Natural killer cell treated with Interleukin-12 subunit alpha and Interleukin-12 subunit beta and Interleukin-15 and Interleukin-18, amount 100 ng/mL, for 72 hours (primary cell): ENCODE data around the gene PLCB2. TPM values are rescaled to one million over a fixed set of nuclear protein-coding genes. Genes with fewer than 3 reads are reported as not detected.

ENCODE experiments used
- ATAC-seq, 2 donors: fragments of 150-1000 bp; cut with Tn5 transposase in 1 of 2; sonication (Bioruptor Pico), chemical (Tn5 transposase) in 1 of 2; 2 replicates each; pipeline ENCODE4 v1.10.0; 2021
- DNase-seq: peaks from one replicate; pipeline ENCODE4 v3.0.0; 2022; ENCODE audit warnings: low spot score
- H3K27ac Mint-ChIP-seq, 2 donors: 1 replicate in 1 of 2; 2 replicates in 1 of 2; pipeline ENCODE4 v1.8.0; 2022; ENCODE audit warnings: mixed read lengths in 2 of 2, mild to moderate bottlenecking in 1 of 2, moderate library complexity in 1 of 2
- H3K27me3 Mint-ChIP-seq, 2 donors: 1 replicate in 1 of 2; 2 replicates in 1 of 2; pipeline ENCODE4 v1.8.0; 2022; ENCODE audit warnings: mixed read lengths in 2 of 2
- H3K36me3 Mint-ChIP-seq: one replicate; pipeline ENCODE4 v1.8.0; 2022; ENCODE audit warnings: mixed read lengths
- H3K4me1 Mint-ChIP-seq, 2 donors: 1 replicate in 1 of 2; 2 replicates in 1 of 2; pipeline ENCODE4 v1.8.0; 2022; ENCODE audit warnings: low read depth in 2 of 2, mixed read lengths in 2 of 2, mild to moderate bottlenecking in 1 of 2
- H3K4me3 Mint-ChIP-seq: one replicate; pipeline ENCODE4 v1.8.0; 2022; ENCODE audit warnings: mixed read lengths
- H3K9me3 Mint-ChIP-seq: 2 replicates; pipeline ENCODE4 v1.8.0; 2022; ENCODE audit warnings: mixed read lengths
- total RNA-seq, 2 donors: library from RNA; stranded (reverse); gene quantifications; one replicate each; pipeline ENCODE4 v1.2.3, GENCODE V29; 2022

Gene PLCB2
- total RNA-seq, 2 donors from 2014 or later: 90.5 to 109 TPM

DNA sequence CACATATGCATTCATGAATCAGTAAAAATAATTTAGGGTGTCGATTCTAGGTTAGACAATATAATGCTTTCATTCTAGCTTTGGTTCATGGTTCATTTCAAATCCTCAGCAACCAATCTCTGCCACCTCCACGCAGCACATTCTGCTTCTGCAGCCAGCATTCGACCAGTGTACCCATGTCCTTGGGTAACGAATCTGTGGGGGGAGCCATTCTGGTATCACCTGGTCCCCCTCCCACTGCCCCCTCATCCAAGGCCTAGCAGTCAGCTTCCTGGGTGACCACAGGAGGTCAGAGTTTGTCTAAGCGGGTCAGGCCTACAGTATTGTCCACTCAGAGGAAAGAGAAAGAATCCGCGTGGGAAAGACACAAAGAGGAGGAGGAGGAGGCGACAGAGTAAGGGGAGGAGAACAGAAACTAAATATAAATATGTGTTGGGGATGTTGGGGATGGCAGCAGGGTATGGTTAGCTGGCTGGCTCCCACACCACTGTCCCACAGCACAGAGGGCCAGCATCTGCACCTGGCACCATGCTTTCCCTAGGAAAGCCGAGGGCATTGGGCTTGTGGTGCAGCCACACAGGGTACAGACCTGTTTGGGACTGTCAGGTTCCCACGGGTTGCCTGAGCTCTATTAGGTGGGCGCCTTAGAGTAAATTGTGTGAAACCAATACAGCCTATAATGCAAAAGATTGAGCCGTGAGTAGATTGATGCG is 56.8 kb downstream of the PLCB2 start:
- ATAC-seq: no peak
- no peaks in the 10 kb centered on the region for H3K9me3 Mint-ChIP-seq
- H3K36me3 Mint-ChIP-seq: no peaks in the 10 kb centered on the region
- H3K4me3 Mint-ChIP-seq: peak overlapping the region; percentile 10
- DNase-seq: no peak
- H3K27ac Mint-ChIP-seq: no peak overlapping the region
- peaks cover 13 to 14% of the 10 kb centered on the region in 2 donors for H3K4me1 Mint-ChIP-seq
- peaks cover 8 to 16% of the 10 kb centered on the region in 2 donors for H3K27me3 Mint-ChIP-seq

DNA sequence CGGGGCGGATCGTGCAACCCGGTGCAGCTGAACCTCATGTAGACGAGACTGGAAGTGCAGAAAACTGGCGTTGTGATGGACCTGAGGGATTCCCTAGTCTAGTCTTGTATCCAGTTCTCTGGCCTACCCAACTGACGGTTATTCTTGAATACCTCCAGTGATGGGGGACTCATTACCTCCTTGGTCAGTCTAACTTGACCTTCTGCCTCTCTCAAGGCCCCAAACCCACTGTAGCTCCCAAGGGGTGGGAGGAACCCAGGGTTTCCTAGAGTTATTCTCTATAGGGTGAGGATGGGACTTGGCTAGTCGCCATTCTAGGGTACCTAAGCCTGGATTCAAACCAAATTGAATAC is 57.5 kb downstream of the PLCB2 start:
- Mint-ChIP-seq H3K4me1 (peaks cover 13 to 14% of the 10 kb centered on the region in 2 donors), H3K27me3 (peaks cover 8 to 16% of the 10 kb centered on the region in 2 donors), H3K27ac (no peak overlapping the region), H3K36me3 (no peaks in the 10 kb centered on the region), H3K4me3 (no peak overlapping the region), H3K9me3 (no peaks in the 10 kb centered on the region)
- DNase-seq (no peak), ATAC-seq (no peak)

DNA sequence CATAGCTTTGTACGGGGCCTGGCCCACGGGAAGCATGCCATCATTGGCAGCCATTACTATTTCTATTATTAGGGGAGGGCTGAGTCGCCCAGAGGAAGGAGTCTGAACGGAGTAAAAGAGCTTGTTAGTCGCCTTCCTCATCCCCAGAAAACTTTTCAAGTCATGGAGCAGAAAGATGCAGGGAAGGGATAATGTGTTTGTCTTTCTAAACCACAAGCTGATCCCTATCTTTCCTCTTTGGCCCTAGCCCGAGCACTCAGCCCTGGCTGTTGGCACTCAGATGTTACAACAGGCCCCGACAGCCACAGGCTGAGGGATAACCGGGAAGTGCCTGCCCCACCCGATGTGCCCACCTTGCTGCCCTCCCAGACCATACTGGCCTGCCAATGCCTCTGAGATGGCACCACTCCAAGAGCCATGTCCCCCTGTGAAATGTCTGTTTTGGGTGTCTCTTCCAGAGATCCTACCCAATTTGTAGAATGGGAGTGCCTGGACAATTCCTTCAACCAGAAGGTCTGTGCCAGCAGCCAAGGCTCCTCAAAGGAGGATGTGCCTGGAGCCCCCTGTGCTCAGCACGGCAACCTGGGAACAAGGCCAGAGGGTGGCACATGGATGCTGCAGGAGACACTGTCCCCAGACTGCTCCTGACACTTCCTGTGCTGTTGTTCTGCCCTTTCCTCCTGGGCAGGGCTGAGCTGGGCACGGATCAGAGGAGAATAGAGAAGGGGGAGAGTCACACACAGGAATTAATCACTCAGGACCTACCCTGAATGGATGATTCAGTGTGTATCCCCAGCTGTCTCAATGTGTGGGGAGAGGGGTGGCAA is 58.0 kb downstream of the PLCB2 start:
- DNase-seq (no peak), ATAC-seq (no peak)
- peaks cover 8 to 16% of the 10 kb centered on the region in 2 donors for H3K27me3 Mint-ChIP-seq
- peaks cover 13 to 14% of the 10 kb centered on the region in 2 donors for H3K4me1 Mint-ChIP-seq
- no peaks in the 10 kb centered on the region for H3K36me3 Mint-ChIP-seq
- H3K4me3 Mint-ChIP-seq: no peak overlapping the region
- no peak overlapping the region for H3K27ac Mint-ChIP-seq
- H3K9me3 Mint-ChIP-seq: no peaks in the 10 kb centered on the region

DNA sequence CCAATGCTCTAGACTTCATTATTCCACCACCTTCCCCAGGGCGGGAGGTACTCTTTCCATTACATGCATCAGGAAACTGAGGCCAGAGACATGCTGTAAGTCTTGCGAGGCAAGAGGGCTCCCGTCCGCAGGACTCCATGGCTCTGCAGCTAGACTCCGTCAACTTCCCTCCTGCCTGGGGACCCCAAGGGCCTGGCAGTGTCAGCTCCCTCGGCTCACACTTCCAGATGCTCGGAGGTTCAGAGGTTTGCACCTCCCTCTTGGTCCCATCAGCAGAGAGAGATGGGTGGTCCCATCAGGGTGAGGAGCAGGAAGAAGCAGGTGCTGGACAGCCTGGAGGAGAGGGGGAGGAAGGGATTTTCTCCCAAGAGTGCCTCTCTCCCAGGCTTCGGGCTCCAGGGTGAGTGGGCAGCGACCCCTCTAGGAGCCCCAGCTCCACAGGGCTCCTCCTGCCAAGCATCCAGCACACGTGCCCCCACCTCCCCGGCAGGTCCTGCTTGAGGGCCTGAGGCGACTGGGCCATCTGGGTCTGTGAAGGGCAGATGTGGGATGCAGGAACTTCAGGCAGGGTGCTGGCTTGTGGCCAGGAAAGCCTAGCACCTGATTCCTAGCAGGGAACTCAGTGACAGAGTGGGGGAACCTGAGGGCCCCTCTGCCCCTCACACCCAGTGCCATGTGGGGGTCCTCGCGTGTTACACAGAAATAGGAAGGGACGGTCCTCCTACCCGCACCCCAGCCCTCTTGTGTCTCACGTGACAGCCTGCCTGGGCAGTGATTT is 59.5 kb downstream of the PLCB2 start:
- H3K4me1 Mint-ChIP-seq: peaks cover 4 to 8% of the 10 kb centered on the region in 2 donors
- DNase-seq: peak; percentile 28
- no peak overlapping the region for H3K27ac Mint-ChIP-seq
- H3K4me3 Mint-ChIP-seq: no peak overlapping the region
- no peak for ATAC-seq
- no peaks in the 10 kb centered on the region for H3K36me3 Mint-ChIP-seq
- no peaks in the 10 kb centered on the region for H3K9me3 Mint-ChIP-seq
- peaks cover 0 to 11% of the 10 kb centered on the region in 2 donors for H3K27me3 Mint-ChIP-seq

DNA sequence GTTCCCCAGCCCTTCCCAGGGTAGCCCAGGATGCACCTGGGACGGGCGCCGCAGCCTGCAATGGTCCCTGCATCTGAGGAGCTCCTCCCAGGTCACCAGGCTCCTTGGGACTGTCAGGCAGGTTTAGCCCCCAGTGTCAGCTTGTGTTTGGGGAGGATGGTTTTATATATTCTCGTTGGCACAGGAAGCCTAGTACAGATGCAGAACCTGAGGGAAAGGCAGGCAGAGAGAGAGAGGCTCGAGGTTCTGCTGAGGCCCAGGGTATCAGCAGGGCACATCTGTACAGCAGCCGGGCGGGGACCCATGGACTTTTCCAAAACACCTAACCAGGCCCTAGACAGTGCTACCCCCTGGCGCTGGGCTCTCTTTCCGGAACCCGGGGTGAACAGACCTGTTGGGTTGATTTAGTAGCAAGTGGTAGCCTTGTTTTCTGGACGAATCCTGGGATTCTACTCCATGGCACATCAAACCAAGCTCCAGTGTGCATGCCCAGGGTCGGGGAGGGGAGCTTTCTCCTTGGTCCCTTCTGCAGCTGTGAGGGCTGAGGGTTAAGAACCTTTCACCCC is 60.2 kb downstream of the PLCB2 start:
- Mint-ChIP-seq H3K9me3 (no peaks in the 10 kb centered on the region), H3K27me3 (peaks cover 0 to 8% of the 10 kb centered on the region in 2 donors), H3K27ac (no peak overlapping the region), H3K4me1 (peaks cover 0 to 5% of the 10 kb centered on the region in 2 donors), H3K36me3 (no peaks in the 10 kb centered on the region), H3K4me3 (no peak overlapping the region)
- DNase-seq (peak; percentile 45), ATAC-seq (peak in 1 of 2 donors; percentile 29)

DNA sequence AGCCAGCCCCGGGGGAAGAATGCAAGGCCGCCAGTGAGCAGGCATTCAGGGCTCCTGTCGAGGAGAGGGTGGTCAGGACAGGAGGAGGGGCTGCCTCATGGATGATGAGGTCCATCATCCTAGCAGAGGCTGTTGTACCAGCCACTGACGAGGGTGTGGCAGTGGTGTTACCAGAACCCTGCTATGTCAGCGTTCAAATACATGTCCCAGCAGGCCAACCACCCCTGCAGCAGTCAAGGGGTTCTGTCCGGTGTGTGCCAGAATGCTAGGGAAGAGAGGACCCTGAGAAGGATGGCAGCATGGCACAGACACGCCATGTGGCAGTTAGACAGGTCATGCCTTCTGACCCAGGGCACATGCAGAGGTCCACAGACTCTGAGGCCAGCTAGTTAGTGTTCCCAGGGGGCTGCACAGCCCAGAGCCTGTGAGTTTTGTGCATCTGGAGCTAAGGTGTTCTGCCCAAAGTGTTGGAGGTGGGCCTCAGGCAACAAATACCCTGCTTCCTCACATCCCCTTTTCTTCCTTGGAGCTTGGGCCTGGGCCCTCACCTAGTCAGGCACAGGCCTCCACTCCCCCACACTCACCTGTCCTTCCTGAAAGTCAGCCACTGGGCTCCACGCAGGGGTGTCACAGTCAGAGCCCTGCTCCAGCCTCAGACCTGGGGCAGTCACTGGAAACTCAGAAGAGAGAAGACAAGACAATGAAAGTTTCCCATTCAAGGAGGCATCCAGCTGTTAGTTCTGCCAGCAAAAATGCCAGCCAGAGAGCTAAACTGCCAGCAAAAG is 61.0 kb downstream of the PLCB2 start:
- H3K4me1 Mint-ChIP-seq: peaks cover 0 to 5% of the 10 kb centered on the region in 2 donors
- H3K9me3 Mint-ChIP-seq: no peaks in the 10 kb centered on the region
- H3K4me3 Mint-ChIP-seq: no peak overlapping the region
- ATAC-seq: no peak
- no peaks in the 10 kb centered on the region for H3K36me3 Mint-ChIP-seq
- H3K27ac Mint-ChIP-seq: no peak overlapping the region
- DNase-seq: peak; percentile 28
- peaks cover 0 to 8% of the 10 kb centered on the region in 2 donors for H3K27me3 Mint-ChIP-seq

DNA sequence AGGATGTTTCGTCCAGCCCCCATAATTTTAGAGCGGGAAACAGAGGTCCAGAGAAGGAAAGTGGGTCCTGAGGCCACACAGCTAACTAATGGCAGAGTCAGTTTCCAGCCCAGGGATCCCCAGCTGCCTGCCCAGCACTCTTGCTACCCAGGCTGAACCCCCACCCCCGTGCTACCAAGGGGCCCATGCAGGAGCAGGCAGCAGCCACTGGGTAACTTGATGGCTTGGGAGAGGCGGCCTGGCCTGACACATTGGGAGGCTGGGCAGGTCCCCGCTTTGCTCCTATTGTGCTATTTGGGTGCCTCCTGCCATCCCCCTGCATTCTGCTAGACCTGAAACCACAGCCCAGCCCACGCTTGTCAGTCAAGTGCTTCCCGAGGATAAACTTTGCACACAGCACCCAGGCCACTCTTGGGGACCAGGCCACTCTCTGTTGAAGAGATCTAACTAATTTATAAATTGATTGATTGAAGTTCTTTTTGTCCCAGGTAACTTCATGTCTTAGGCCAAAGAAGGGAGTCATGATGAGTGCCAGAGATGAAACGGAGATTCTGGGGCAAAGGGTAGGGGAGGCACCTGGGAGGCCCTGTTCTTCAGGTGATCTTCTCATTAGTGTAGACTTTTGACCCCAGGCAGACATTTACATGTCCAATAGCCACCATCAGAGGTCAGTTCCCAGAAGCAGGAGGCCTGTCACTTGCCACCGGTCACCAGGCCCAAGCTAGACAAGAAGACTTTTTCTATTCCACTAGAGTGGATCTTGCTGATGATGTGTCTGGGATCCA is 61.9 kb downstream of the PLCB2 start:
- peaks cover 0 to 2% of the 10 kb centered on the region in 2 donors for H3K27me3 Mint-ChIP-seq
- ATAC-seq: no peak

DNA sequence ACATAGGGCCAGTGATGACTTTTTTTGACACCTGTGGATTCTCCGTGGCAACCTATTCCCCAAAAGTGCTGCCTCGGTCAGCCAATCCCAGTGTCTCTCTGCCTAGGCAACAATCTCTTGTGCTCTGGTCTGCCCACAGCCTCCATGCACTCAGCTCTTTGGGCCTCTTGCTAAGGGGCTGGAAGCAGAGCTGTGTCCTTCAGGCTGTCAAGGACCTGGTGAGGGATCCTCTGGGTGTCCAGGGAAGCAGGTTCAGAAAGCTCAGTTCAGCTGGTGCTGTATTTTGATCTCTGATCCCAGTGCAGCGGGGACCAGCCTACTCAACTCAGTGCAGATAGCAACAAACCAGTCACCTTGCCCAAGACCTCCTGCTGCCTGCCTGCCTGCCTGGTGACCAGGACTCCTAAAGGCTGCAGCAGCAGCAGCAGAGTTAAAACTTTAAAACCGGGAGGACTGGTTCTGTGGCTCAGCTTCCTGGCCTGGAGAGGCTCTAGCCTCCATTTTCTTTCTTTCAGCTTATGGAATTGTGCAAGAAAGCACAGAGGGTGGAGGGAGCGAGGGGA is 62.7 kb downstream of the PLCB2 start:
- DNase-seq (no peak), ATAC-seq (no peak)
- Mint-ChIP-seq H3K4me1 (no peaks in the 10 kb centered on the region), H3K36me3 (no peaks in the 10 kb centered on the region), H3K9me3 (no peaks in the 10 kb centered on the region), H3K27me3 (no peaks in the 10 kb centered on the region), H3K27ac (no peak overlapping the region), H3K4me3 (no peak overlapping the region)

More for the DNA sequence above, 61.9 kb downstream of the PLCB2 start:
- no peaks in the 10 kb centered on the region for H3K4me1 Mint-ChIP-seq
- DNase-seq: no peak
- H3K36me3 Mint-ChIP-seq: no peaks in the 10 kb centered on the region
- no peak overlapping the region for H3K27ac Mint-ChIP-seq
- no peaks in the 10 kb centered on the region for H3K9me3 Mint-ChIP-seq
- H3K4me3 Mint-ChIP-seq: no peak overlapping the region

DNA sequence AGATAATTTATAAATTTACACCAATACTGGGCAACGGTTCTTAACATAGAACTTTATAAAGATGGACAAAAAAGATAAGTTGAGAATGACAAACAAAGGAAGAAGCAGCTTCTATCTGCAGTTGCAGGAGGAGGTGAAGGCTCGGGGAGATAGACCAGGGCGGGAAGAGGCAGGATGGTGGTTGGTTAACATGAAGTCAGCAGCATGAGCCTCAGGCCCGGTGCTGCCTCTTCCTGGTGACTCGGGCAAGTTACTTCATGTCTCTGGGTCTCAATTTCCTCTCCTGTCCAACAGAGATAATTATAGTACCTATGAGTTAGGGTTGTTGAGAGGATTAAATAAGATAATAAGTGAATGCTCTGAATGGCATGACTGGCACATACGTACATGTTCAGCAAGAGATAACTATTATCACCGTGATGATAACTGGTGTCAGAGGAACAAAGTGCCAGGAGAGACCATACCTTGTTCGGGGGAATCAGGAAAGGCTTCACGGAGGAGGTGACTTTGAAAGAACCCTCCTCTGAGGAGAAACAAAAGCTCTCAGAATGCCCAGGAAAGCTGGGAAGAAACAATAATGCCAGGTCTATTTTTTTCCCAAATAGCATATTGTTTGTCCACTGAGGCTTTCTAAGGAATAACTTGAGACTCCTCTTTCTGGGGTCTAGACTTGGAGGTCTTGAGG is 64.5 kb downstream of the PLCB2 start:
- no peaks in the 10 kb centered on the region for H3K36me3 Mint-ChIP-seq

DNA sequence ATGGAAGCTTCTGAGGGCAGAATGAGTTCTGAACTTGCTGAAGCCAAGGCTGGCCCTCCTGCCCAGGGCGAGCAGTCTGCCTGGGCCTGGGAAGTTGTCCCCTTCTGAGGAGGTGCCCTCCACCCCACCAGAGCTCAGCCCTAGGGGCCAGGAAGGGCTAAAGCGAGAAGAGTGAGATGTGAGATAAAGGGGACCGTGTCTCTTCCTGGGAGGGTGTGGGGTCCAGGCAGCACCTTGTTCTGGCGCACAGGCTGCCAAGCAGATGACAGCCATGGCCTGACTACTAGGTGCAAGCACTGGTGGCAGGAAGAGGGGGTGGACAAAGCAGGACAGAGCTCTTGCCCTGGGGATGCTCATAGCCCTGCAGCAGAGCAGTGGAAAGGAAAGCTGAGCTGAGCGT is 65.1 kb downstream of the PLCB2 start:
- Mint-ChIP-seq H3K27ac (no peak overlapping the region), H3K4me3 (no peak overlapping the region), H3K9me3 (no peaks in the 10 kb centered on the region), H3K27me3 (peaks cover 8 to 12% of the 10 kb centered on the region in 2 donors), H3K36me3 (no peaks in the 10 kb centered on the region), H3K4me1 (peaks cover 4 to 10% of the 10 kb centered on the region in 2 donors)
- no peak for DNase-seq
- no peak for ATAC-seq

More for the DNA sequence above, 64.5 kb downstream of the PLCB2 start:
- Mint-ChIP-seq H3K27me3 (peaks cover 2 to 7% of the 10 kb centered on the region in 2 donors), H3K27ac (no peak overlapping the region), H3K9me3 (no peaks in the 10 kb centered on the region), H3K4me1 (peaks cover 4 to 6% of the 10 kb centered on the region in 2 donors), H3K4me3 (no peak overlapping the region)
- DNase-seq (no peak), ATAC-seq (no peak)

DNA sequence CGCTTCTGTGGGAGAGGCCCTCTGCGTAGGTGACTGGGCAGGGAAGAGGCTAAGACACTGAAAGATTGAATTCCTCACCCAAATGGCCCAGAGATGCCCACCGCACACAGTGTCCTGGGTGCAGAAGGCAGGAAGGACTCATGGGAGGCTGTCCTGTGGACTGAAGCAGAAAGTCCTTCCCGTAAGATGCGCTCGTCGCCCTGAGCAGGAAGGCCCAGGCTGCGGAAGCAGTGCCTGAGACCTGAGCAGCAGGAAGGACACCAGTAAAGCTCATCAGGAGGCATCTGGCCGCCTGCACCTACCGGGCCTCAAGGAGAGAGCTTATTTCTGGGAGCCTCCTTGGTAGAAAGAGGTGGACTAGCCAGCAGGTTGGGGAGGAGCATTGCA is 65.5 kb downstream of the PLCB2 start:
- H3K4me3 Mint-ChIP-seq: no peak overlapping the region
- no peaks in the 10 kb centered on the region for H3K9me3 Mint-ChIP-seq
- H3K4me1 Mint-ChIP-seq: peaks cover 4 to 10% of the 10 kb centered on the region in 2 donors
- DNase-seq (no peak), ATAC-seq (no peak)
- peaks cover 10 to 12% of the 10 kb centered on the region in 2 donors for H3K27me3 Mint-ChIP-seq
- H3K27ac Mint-ChIP-seq: no peak overlapping the region
- no peaks in the 10 kb centered on the region for H3K36me3 Mint-ChIP-seq
